ENCODE results near the gene ITGB5.

DNA sequence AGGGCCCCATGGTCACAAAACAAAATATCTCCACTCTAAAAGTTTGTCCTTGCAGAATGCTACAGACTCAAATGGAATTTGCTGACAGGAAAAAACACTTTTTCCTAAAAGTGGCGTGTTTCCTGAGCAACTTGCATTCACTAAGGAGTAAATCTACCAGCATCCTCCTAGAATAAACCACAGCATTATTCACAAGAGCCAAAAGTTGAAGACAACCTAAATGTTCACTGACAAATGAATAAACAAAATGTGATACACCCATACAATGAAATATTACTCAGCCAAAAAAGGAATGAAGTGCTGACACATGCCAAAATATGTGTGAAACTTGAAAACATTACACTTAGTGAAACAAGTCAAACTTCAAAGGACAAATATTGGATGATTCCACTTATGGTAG, 28.9 kb downstream of the ITGB5 start:
- TF ChIP-seq EGR1 (IDR thresholded peaks at IDR 0.05; ENCODE audit: low read depth): no peak
- TF ChIP-seq EZH2phosphoT487 (IDR thresholded peaks at IDR 0.05; ENCODE audit: borderline replicate concordance): no peak
- no peak for TF ChIP-seq POLR2AphosphoS5 (IDR thresholded peaks at IDR 0.05; ENCODE audit: low read depth, low read length)
- no peak for TF ChIP-seq RAD21 (IDR thresholded peaks at IDR 0.05; ENCODE audit: low read depth)
- TF ChIP-seq CTCF (IDR thresholded peaks at IDR 0.05 in 2 of 3, conservative IDR thresholded peaks at IDR 0.05 in 1 of 3; ENCODE audit: borderline replicate concordance in 1 of 3, insufficient read depth in 1 of 3, low read depth in 2 of 3, low read length in 2 of 3): no peak
- TF ChIP-seq EZH2 (IDR thresholded peaks at IDR 0.05): no peak
